ENCODE results near the gene NAIF1.
"Not testable (repeated sequence)": the region's sequence is repeated elsewhere in the genome, so short reads cannot be mapped to it uniquely, and the experiment has no call there.

Gene NAIF1

DNA sequence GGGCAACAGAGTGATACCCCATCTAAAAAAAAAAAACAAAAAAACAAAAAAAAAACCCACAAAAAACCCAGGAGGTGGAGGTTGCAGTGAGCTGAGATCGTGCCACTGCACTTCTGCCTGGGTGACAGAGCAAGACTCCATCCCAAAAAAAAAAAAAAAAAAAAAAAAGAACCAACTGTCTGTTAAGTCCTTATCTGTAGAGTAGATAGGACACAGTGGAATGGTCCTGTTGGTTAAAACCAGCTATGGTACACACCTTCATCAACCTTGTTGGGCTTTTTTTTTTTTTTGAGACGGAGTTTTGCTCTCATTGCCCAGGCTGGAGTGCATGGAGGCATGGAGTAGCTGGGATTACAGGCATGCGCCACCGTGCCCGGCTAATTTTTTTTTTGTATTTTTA is 13.1 kb upstream of the NAIF1 start:
- Histone ChIP-seq H3K27ac (ENCODE audit: low read length) (no peak overlapping the region), H3K27me3 (ENCODE audit: control insufficient read depth, insufficient read depth, low read length) (no peaks in the 10 kb centered on the region), H3K4me3 (ENCODE audit: low read length) (no peak overlapping the region), H3K9me3 (ENCODE audit: control insufficient read depth, insufficient read depth, low read length) (no peaks in the 10 kb centered on the region), H3K4me1 (ENCODE audit: control insufficient read depth, insufficient read depth, low read length) (no peaks in the 10 kb centered on the region), H3K36me3 (ENCODE audit: control insufficient read depth, insufficient read depth, low read length) (no peaks in the 10 kb centered on the region)
- no peak for DNase-seq (ENCODE audit: low read depth, low spot score)
- no CpG with 5 or more reads among the region's 5 CpGs for WGBS (ENCODE audit: insufficient coverage, insufficient read length)

DNA sequence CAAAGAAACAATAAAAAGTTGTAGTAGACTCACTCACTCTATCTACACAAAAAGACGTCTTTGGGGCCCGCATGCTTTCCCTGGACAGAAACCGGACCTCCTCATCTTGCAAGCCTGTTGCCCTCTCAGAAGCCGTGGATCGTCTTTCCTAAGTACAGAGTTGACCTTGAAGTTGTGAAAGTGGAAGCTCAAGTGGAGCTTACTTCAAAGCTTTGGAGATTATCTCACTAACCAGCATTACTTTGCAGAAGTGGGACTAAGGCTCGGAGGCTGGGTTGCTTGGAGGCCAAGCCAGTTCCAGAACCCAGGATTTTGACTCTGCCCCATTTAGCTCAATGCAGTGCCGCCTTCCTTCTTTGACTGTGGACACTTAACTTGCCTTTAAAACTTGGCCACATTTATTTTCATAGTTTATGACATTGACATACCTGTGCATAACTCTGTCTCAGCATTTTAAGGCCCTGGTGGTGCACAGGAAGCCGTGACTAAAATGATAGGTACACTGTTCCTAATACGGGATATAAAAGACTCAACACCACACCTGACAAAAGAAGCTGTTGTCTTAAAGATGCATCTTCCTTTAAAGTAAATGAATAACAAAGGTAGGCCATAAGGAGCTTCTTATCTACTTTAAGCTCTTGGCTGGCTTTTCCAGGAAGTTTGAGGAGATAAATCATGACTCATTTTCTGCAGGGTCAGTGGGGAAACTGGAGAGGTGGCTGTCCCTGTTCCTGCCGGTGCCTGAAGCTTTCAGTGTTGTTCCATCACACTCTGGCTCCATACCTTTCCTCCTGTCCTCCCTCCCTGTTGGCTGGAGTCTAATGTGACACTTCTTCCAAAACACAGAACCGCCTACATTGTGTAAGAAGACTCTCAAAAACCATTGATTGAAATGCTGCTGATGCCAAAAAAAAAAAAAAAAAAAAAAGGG is 11.6 kb upstream of the NAIF1 start:
- no peak for DNase-seq (ENCODE audit: low read depth, low spot score)
- no peaks in the 10 kb centered on the region for H3K4me1 ChIP-seq (ENCODE audit: control insufficient read depth, insufficient read depth, low read length)
- WGBS (ENCODE audit: insufficient coverage, insufficient read length), result no CpG with 5 or more reads among the region's 11 CpGs
- H3K27me3 ChIP-seq (ENCODE audit: control insufficient read depth, insufficient read depth, low read length), result no peaks in the 10 kb centered on the region
- H3K9me3 ChIP-seq (ENCODE audit: control insufficient read depth, insufficient read depth, low read length), result no peaks in the 10 kb centered on the region
- no peak overlapping the region for H3K4me3 ChIP-seq (ENCODE audit: low read length)
- H3K36me3 ChIP-seq (ENCODE audit: control insufficient read depth, insufficient read depth, low read length), result no peaks in the 10 kb centered on the region
- no peak overlapping the region for H3K27ac ChIP-seq (ENCODE audit: low read length)

DNA sequence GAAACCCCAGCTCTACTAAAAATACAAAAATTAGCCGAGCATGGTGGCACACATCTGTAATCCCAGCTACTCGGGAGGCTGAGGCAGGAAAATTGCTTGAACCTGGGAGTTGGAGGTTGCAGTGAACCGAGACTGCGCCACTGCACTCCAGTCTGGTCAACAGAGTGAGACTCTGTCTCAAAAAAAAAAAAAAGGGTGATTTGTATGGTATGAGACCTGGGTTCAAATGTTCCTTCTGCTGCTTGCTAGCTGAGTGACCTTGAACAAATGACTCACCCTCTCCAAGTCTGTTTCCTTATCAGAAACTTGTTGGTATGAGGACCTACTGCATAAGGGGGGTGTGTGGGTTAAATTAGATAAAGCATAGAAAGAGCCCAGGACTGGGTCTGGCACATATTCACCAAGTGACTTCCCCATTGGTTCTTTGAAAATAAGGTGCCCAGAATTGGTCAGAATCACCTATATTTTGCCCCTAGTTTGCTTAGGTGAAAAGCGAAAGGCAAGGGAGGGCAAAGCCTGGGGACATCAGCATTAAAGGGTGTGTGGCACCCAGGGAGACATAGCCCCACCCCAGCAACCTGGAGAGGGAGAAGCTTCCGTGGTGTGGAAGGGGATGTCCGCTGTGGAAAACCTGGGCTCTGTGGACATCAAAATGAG is 10.9 kb upstream of the NAIF1 start:
- Histone ChIP-seq H3K36me3 (ENCODE audit: control insufficient read depth, insufficient read depth, low read length) (no peaks in the 10 kb centered on the region), H3K27ac (ENCODE audit: low read length) (no peak overlapping the region), H3K27me3 (ENCODE audit: control insufficient read depth, insufficient read depth, low read length) (no peaks in the 10 kb centered on the region), H3K4me1 (ENCODE audit: control insufficient read depth, insufficient read depth, low read length) (no peaks in the 10 kb centered on the region), H3K9me3 (ENCODE audit: control insufficient read depth, insufficient read depth, low read length) (no peaks in the 10 kb centered on the region), H3K4me3 (ENCODE audit: low read length) (no peak overlapping the region)
- DNase-seq (ENCODE audit: low read depth, low spot score), result no peak
- no CpG with 5 or more reads among the region's 7 CpGs for WGBS (ENCODE audit: insufficient coverage, insufficient read length)

- H3K4me1 ChIP-seq (ENCODE audit: control insufficient read depth, insufficient read depth, low read length), result no peaks in the 10 kb centered on the region
- H3K27ac ChIP-seq (ENCODE audit: low read length), result no peak overlapping the region
- H3K9me3 ChIP-seq (ENCODE audit: control insufficient read depth, insufficient read depth, low read length), result no peaks in the 10 kb centered on the region
Measured at GRCh38 chr9:128073253-128073886, 6.2 kb upstream of the NAIF1 start.

GRCh38 chr9:128072144-128073021 is 5.3 kb upstream of the NAIF1 start:
- H3K36me3 ChIP-seq (ENCODE audit: control insufficient read depth, insufficient read depth, low read length), result no peaks in the 10 kb centered on the region
- H3K4me1 ChIP-seq (ENCODE audit: control insufficient read depth, insufficient read depth, low read length), result no peaks in the 10 kb centered on the region
- no CpG with 5 or more reads among the region's 5 CpGs for whole genome bisulfite sequencing (ENCODE audit: insufficient coverage, insufficient read length)
- H3K9me3 ChIP-seq (ENCODE audit: control insufficient read depth, insufficient read depth, low read length), result no peaks in the 10 kb centered on the region
- H3K27me3 ChIP-seq (ENCODE audit: control insufficient read depth, insufficient read depth, low read length), result no peaks in the 10 kb centered on the region
- no peak for DNase-seq (ENCODE audit: low read depth, low spot score)
- H3K27ac ChIP-seq (ENCODE audit: low read length), result no peak overlapping the region
- H3K4me3 ChIP-seq (ENCODE audit: low read length), result no peak overlapping the region

More at GRCh38 chr9:128073253-128073886, 6.2 kb upstream of the NAIF1 start:
- Histone ChIP-seq H3K27me3 (ENCODE audit: control insufficient read depth, insufficient read depth, low read length) (no peaks in the 10 kb centered on the region), H3K4me3 (ENCODE audit: low read length) (no peak overlapping the region), H3K36me3 (ENCODE audit: control insufficient read depth, insufficient read depth, low read length) (no peaks in the 10 kb centered on the region)
- WGBS (ENCODE audit: insufficient coverage, insufficient read length), result no CpG with 5 or more reads among the region's 7 CpGs
- no peak for DNase-seq (ENCODE audit: low read depth, low spot score)

DNA sequence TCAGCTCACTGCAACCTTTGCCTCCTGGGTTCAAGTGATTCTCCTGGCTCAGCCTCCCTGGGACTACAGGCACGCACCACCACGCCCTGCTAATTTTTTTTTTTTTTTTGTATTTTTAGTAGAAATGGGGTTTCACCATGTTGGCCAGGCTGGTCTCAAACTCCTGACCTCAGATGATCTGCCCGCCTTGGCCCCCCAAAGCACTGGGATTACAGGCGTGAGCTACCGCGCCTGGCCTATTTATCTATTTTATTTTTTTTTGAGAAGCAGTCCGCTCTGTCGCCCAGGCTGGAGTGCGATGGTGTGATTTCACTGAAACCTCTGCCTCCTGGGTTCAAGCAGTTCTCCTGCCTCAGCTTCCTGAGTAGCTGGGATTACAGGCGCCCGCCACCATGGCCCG is 4.4 kb upstream of the NAIF1 start:
- not testable (repeated sequence) for DNase-seq (ENCODE audit: low read depth, low spot score); H3K27ac ChIP-seq (ENCODE audit: low read length); H3K27me3 ChIP-seq (ENCODE audit: control insufficient read depth, insufficient read depth, low read length); H3K4me3 ChIP-seq (ENCODE audit: low read length); H3K9me3 ChIP-seq (ENCODE audit: control insufficient read depth, insufficient read depth, low read length); H3K4me1 ChIP-seq (ENCODE audit: control insufficient read depth, insufficient read depth, low read length); H3K36me3 ChIP-seq (ENCODE audit: control insufficient read depth, insufficient read depth, low read length)
- no CpG with 5 or more reads among the region's 12 CpGs for WGBS (ENCODE audit: insufficient coverage, insufficient read length)

DNA sequence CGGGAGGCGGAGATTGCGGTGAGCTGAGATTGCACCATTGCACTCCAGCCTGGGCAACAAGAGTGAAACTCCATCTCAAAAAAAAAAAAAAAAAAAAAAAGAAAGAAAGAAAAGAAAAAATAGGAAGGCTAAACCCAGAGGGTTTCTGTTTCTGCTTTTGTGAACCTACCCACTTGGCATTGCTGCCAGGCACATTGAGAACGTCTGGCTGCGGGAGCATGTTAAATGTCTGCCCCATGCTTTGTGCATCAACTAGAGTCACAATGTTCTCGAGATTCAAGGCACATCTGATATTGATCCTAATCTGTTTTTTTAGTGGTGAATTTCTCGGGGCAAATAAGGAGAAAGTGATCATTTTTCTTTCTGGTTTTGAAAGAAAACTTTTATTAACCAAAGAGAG is 3.8 kb upstream of the NAIF1 start:
- Histone ChIP-seq H3K9me3 (ENCODE audit: control insufficient read depth, insufficient read depth, low read length) (no peaks in the 10 kb centered on the region), H3K4me3 (ENCODE audit: low read length) (no peak overlapping the region), H3K36me3 (ENCODE audit: control insufficient read depth, insufficient read depth, low read length) (no peaks in the 10 kb centered on the region), H3K27me3 (ENCODE audit: control insufficient read depth, insufficient read depth, low read length) (no peaks in the 10 kb centered on the region), H3K4me1 (ENCODE audit: control insufficient read depth, insufficient read depth, low read length) (peaks cover 8% of the 10 kb centered on the region), H3K27ac (ENCODE audit: low read length) (no peak overlapping the region)
- no peak for DNase-seq (ENCODE audit: low read depth, low spot score)
- no CpG with 5 or more reads among the region's 7 CpGs for WGBS (ENCODE audit: insufficient coverage, insufficient read length)

DNA sequence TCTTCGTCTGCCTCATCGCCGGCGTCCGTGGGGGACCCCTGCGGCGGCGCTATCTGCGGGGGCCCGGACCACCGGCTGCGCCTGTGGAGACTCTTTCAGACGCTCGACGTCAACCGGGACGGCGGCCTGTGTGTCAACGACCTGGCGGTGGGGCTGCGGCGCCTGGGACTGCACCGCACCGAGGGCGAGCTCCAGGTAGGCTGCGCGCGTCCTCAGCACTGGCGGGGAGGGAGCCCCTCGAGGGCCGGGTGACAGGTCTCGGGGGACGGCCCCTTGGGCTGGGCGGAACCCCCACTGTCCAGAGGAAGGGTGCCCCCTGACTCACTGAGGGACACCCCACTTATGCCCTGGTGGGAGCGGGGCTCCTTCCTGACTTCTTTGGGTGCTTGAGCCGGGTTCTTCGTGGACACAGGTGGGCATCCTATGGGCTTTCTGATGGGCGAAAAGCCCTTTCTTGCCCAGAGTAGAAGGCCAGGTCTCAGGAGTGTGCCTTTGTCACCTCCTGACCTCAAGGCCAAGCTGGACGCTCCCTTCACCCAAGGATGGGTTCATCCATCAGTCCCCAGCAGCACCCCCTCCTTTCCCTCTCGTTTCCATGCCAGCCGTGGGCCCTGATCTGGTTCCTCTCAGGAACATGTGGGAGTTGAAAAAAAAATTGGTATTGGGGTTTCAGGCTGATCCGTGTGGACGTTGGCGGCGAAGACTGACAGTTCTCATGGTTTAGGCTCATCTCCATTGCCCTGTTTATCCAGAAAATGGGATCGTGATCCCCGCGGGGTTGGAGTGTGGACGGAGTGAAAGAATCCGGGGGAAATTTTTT is 1.5 kb upstream of the NAIF1 start:
- Histone ChIP-seq H3K4me3 (ENCODE audit: low read length) (peak overlapping the region; percentile 61), H3K27me3 (ENCODE audit: control insufficient read depth, insufficient read depth, low read length) (no peaks in the 10 kb centered on the region), H3K36me3 (ENCODE audit: control insufficient read depth, insufficient read depth, low read length) (no peaks in the 10 kb centered on the region), H3K9me3 (ENCODE audit: control insufficient read depth, insufficient read depth, low read length) (no peaks in the 10 kb centered on the region), H3K27ac (ENCODE audit: low read length) (no peak overlapping the region), H3K4me1 (ENCODE audit: control insufficient read depth, insufficient read depth, low read length) (peaks cover 8% of the 10 kb centered on the region)
- DNase-seq (ENCODE audit: low read depth, low spot score), result no peak
- no CpG with 5 or more reads among the region's 50 CpGs for WGBS (ENCODE audit: insufficient coverage, insufficient read length)

DNA sequence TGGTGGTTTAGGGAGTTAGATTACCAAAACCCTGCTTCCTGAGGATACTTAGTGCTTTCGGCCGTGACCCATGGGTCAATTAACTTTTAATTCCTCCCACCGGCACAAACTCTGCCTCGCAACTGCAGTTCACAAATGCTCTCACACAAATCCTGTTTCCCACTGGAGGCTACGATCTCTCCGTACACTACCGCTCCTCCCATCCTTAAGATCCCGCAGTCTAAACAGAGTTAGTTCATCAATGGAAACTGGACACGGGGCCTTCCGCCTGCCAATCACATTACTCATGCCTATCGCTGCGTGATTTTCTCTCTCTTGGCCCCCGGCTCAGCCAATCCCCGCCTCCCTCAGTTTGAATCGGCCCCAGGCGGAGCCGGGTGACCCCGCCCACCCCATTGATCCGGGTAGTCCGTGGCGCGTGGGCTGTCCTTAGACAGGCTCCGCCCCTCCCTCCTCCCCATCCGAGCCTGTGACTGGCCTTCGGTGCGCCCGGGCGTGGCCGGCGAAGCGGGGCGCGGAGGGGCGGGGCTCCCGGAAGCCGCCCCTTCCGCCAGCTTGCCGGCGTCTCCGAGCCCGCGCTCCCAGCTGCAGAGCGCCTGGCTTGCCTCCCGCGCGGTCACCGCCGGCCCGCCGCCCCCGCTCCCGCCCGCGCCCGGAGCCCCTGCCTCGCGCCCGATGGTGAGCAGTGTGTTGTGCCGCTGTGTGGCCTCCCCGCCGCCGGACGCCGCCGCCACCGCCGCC is 695 bp upstream of the NAIF1 start, which contains the start of gene SLC25A25:
Gene SLC25A25 (plus strand): TSS at position 588 of the 741 bp plus-strand sequence. CDS start 88 bp downstream, at position 676.
- H3K4me1 ChIP-seq (ENCODE audit: control insufficient read depth, insufficient read depth, low read length), result peaks cover 8% of the 10 kb centered on the region
- WGBS (ENCODE audit: insufficient coverage, insufficient read length), result no CpG with 5 or more reads among the region's 67 CpGs
- DNase-seq (ENCODE audit: low read depth, low spot score), result peak; percentile 98

More for the DNA sequence above, 695 bp upstream of the NAIF1 start, which contains the start of gene SLC25A25:
- H3K27me3 ChIP-seq (ENCODE audit: control insufficient read depth, insufficient read depth, low read length), result no peaks in the 10 kb centered on the region
- peak within 1 kb of the TSS; percentile 64 for H3K4me3 ChIP-seq (ENCODE audit: low read length)
- H3K27ac ChIP-seq (ENCODE audit: low read length), result no peak within 1 kb of the TSS
- no peaks in the 10 kb centered on the region for H3K9me3 ChIP-seq (ENCODE audit: control insufficient read depth, insufficient read depth, low read length)
- H3K36me3 ChIP-seq (ENCODE audit: control insufficient read depth, insufficient read depth, low read length), result no peaks in the 10 kb centered on the region

Data from iPS DF 6.9 (cell line).